H1 (cell line): Measurements from ENCODE around the gene VWA7. TPM values are rescaled to one million over a fixed set of nuclear protein-coding genes. Genes with fewer than 3 reads are reported as not detected.

Experiments used
- CTCF ChIA-PET: fragments of 300-600 bp; sonication (Branson Sonifier 250); formaldehyde crosslinking; loops from one replicate; lab custom pipeline; 2021; ENCODE audit not compliant: partially characterized antibody; lab: Charles Lee
- POLR2A ChIA-PET: fragments of 300-600 bp; sonication (Branson Sonifier 250); formaldehyde crosslinking; loops from one replicate; lab custom pipeline; 2021; ENCODE audit warnings: inconsistent platforms; ENCODE audit not compliant: partially characterized antibody; lab: Charles Lee
- DNase-seq, 2 experiments: peaks; one replicate each; pipeline versions ENCODE4 v3.0.0 to v3.0.0-alpha.2; 2010 to 2022; ENCODE audit warnings: low spot score in 2 of 2, low read depth in 1 of 2, mixed read lengths in 1 of 2
- FAIRE-seq: peaks from 2 replicates; lab custom pipeline; 2011; peaks lifted over from hg19 to GRCh38; lab: Jason Lieb, UNC
- H2AFZ ChIP-seq: 2 replicates; pipeline ENCODE4 v1.8.1; 2012; ENCODE audit warnings: low read length, inconsistent platforms
- H2AK5ac ChIP-seq: 2 replicates; pipeline ENCODE4 v1.6.1; 2013; ENCODE audit warnings: low read depth, low read length
- H2BK120ac ChIP-seq: replicated peaks from 2 replicates; pipeline ENCODE3; 2013; ENCODE audit warnings: low read depth, low read length, inconsistent platforms
- H2BK12ac ChIP-seq: 2 replicates; pipeline ENCODE4 v1.6.1; 2013; ENCODE audit warnings: low read depth, low read length
- H2BK15ac ChIP-seq: 2 replicates; pipeline ENCODE4 v1.6.1; 2013; ENCODE audit warnings: low read length
- H2BK20ac ChIP-seq: 2 replicates; pipeline ENCODE4 v1.6.1; 2013; ENCODE audit warnings: low read length
- H2BK5ac ChIP-seq: 2 replicates; pipeline ENCODE4 v1.6.1; 2013; ENCODE audit warnings: low read depth, low read length
- H3K14ac ChIP-seq: 2 replicates; pipeline ENCODE4 v1.6.1; 2013; ENCODE audit warnings: inconsistent platforms; ENCODE audit not compliant: insufficient read length
- H3K18ac ChIP-seq: 2 replicates; pipeline ENCODE4 v1.6.1; 2013; ENCODE audit warnings: low read length; ENCODE audit errors: extremely low read depth
- H3K23ac ChIP-seq: 2 replicates; pipeline ENCODE4 v1.6.1; 2013; ENCODE audit warnings: inconsistent platforms; ENCODE audit not compliant: insufficient read length
- H3K23me2 ChIP-seq: 2 replicates; pipeline ENCODE4 v1.6.1; 2013; ENCODE audit warnings: low read depth, low read length
- H3K27ac ChIP-seq: 2 replicates; pipeline ENCODE4 v1.6.1; 2011; ENCODE audit warnings: low read depth, low read length, inconsistent platforms
- H3K27me3 ChIP-seq, 4 experiments: replicated peaks in 1 of 4; 1 replicate in 1 of 4; 2 replicates in 3 of 4; pipeline versions ENCODE4 v1.6.1 to v1.8.1; 2011 to 2013; ENCODE audit warnings: low read length in 3 of 4, mild to moderate bottlenecking in 3 of 4, inconsistent platforms in 2 of 4, mixed read lengths in 2 of 4, moderate library complexity in 1 of 4; ENCODE audit not compliant: control insufficient read depth in 3 of 4, insufficient read depth in 3 of 4; ENCODE audit errors: extremely low read depth in 1 of 4
- H3K36me3 ChIP-seq, 4 experiments: 2 replicates each; pipeline versions ENCODE4 v1.6.1 to v1.8.1; 2011 to 2013; ENCODE audit warnings: mild to moderate bottlenecking in 4 of 4, low read length in 3 of 4, moderate library complexity in 2 of 4, control low read depth in 1 of 4, inconsistent platforms in 1 of 4; ENCODE audit not compliant: insufficient read depth in 4 of 4, control insufficient read depth in 2 of 4
- H3K4ac ChIP-seq: replicated peaks from 2 replicates; pipeline ENCODE3; 2013; ENCODE audit warnings: low read length, low read depth, mixed read lengths, inconsistent platforms; ENCODE audit not compliant: insufficient read length
- H3K4me1 ChIP-seq, 4 experiments: replicated peaks in 1 of 4; 1 replicate in 1 of 4; 2 replicates in 3 of 4; pipeline versions ENCODE4 v1.6.1 to v1.8.1; 2011 to 2013; ENCODE audit warnings: low read length in 3 of 4, inconsistent platforms in 2 of 4, mixed read lengths in 1 of 4; ENCODE audit not compliant: insufficient read depth in 4 of 4, control insufficient read depth in 3 of 4
- H3K4me2 ChIP-seq, 2 experiments: 2 replicates each; pipeline versions ENCODE4 v1.6.1 to v1.8.1; 2011 to 2013; ENCODE audit warnings: low read depth in 2 of 2, low read length in 2 of 2, control low read depth in 1 of 2, inconsistent platforms in 1 of 2, mild to moderate bottlenecking in 1 of 2; ENCODE audit not compliant: insufficient read depth in 1 of 2
- H3K4me3 ChIP-seq, 4 experiments: fragments of 200-600, 300-600 bp in 1 of 4; sonication (generic), shearing (Covaris generic), sonication (Bioruptor Twin) in 1 of 4; 2 replicates each; pipeline versions ENCODE4 v1.5.1 to v1.8.1; 2011 to 2016; ENCODE audit warnings: low read length in 4 of 4, low read depth in 3 of 4, control low read depth in 2 of 4, inconsistent platforms in 2 of 4, mild to moderate bottlenecking in 2 of 4, mixed read lengths in 1 of 4, moderate library complexity in 1 of 4; ENCODE audit not compliant: insufficient read depth in 2 of 4; ENCODE audit errors: extremely low read depth in 1 of 4
- H3K56ac ChIP-seq: replicated peaks from 2 replicates; pipeline ENCODE3; 2013; ENCODE audit warnings: low read depth, mild to moderate bottlenecking, mixed read lengths, low read length, inconsistent platforms; ENCODE audit not compliant: insufficient read length
- H3K79me1 ChIP-seq: 2 replicates; pipeline ENCODE4 v1.6.1; 2013; ENCODE audit warnings: low read depth, low read length, control low read depth
- H3K79me2 ChIP-seq, 2 experiments: 2 replicates each; pipeline versions ENCODE4 v1.6.1 to v1.8.1; 2012 to 2013; ENCODE audit warnings: low read length in 2 of 2, mild to moderate bottlenecking in 2 of 2, inconsistent platforms in 1 of 2; ENCODE audit not compliant: insufficient read depth in 2 of 2, control insufficient read depth in 1 of 2
- H3K9ac ChIP-seq, 4 experiments: replicated peaks in 1 of 4; 1 replicate in 1 of 4; 2 replicates in 3 of 4; pipeline versions ENCODE4 v1.6.1 to v1.8.1; 2011 to 2013; ENCODE audit warnings: low read depth in 3 of 4, low read length in 3 of 4, control low read depth in 2 of 4, mild to moderate bottlenecking in 2 of 4, moderate library complexity in 2 of 4, inconsistent platforms in 1 of 4; ENCODE audit errors: extremely low read depth in 1 of 4
- H3K9me3 ChIP-seq, 2 experiments: 2 replicates each; pipeline versions ENCODE4 v1.6.1 to v1.8.1; 2012 to 2013; ENCODE audit warnings: mild to moderate bottlenecking in 2 of 2, moderate library complexity in 2 of 2, control low read depth in 1 of 2, inconsistent platforms in 1 of 2, low read depth in 1 of 2, low read length in 1 of 2, mixed read lengths in 1 of 2; ENCODE audit not compliant: insufficient read depth in 2 of 2
- H4K20me1 ChIP-seq, 2 experiments: replicated peaks in 1 of 2; 2 replicates each; pipeline versions ENCODE3 to v1.8.1; 2011 to 2013; ENCODE audit warnings: inconsistent platforms in 2 of 2, low read length in 2 of 2, mild to moderate bottlenecking in 1 of 2; ENCODE audit not compliant: insufficient read depth in 2 of 2, control insufficient read depth in 1 of 2
- H4K5ac ChIP-seq: 2 replicates; pipeline ENCODE4 v1.6.1; 2013; ENCODE audit warnings: low read length, low read depth, mixed read lengths, inconsistent platforms; ENCODE audit not compliant: insufficient read length
- H4K8ac ChIP-seq: 2 replicates; pipeline ENCODE4 v1.8.0; 2013; ENCODE audit warnings: mild to moderate bottlenecking, moderate library complexity, low read length, inconsistent platforms; ENCODE audit not compliant: insufficient read depth; ENCODE audit errors: extremely low read depth
- H4K91ac ChIP-seq: replicated peaks from 2 replicates; pipeline ENCODE3; 2013; ENCODE audit warnings: low read length, mixed read lengths, inconsistent platforms; ENCODE audit not compliant: insufficient read length
- EP300 ChIP-seq, 2 experiments: IDR thresholded peaks; 1 replicate in 1 of 2; 2 replicates in 1 of 2; pipeline ENCODE4 v1.6.1; 2011 to 2012; ENCODE audit warnings: low read depth in 2 of 2, low read length in 2 of 2, mild to moderate bottlenecking in 2 of 2, borderline replicate concordance in 1 of 2, inconsistent platforms in 1 of 2, moderate library complexity in 1 of 2
- KDM5A ChIP-seq: fragments of 200-600 bp; IDR thresholded peaks from 2 replicates; pipeline ENCODE4 v1.7.1; 2012; ENCODE audit warnings: mild to moderate bottlenecking, low read length, inconsistent platforms, mixed read lengths
- NANOG ChIP-seq: IDR thresholded peaks from 2 replicates; pipeline ENCODE4 v1.6.1; 2011; ENCODE audit warnings: low read length, low read depth, mild to moderate bottlenecking, inconsistent platforms; ENCODE audit not compliant: insufficient read depth, poor library complexity, severe bottlenecking
- SP2 ChIP-seq: IDR thresholded peaks from 2 replicates; pipeline ENCODE4 v1.6.1; 2012; ENCODE audit warnings: mild to moderate bottlenecking, low read length, inconsistent platforms
- WGBS, 2 experiments: shearing (Covaris generic) in 1 of 2; methylation state at CpG; one replicate each; pipeline versions ENCODE4 v1.1.6 to v1.1.7; 2013 to 2015; ENCODE audit warnings: low lambda C conversion rate in 2 of 2, mixed read lengths in 2 of 2, inconsistent platforms in 1 of 2, low coverage in 1 of 2, missing lambda C conversion rate in 1 of 2; ENCODE audit not compliant: insufficient replicate concordance in 2 of 2, insufficient coverage in 1 of 2, insufficient read length in 1 of 2; ENCODE audit errors: extremely low coverage in 1 of 2, missing lambda C conversion rate in 1 of 2; 5-methylcytosine and 5-hydroxymethylcytosine counted together
- polyA plus RNA-seq, 7 experiments: library from polyadenylated mRNA; depleted of rRNA in 3 of 7; stranded (reverse) in 5 of 7; unstranded in 2 of 7; fragments of >200 nt in 5 of 7; fragments of 200-250 nt in 2 of 7; gene quantifications; 1 replicate in 5 of 7; 2 replicates in 1 of 7; 4 replicates in 1 of 7; pipeline versions ENCODE4 v1.2.1 to v1.2.3, GENCODE V29; 2011 to 2013; ENCODE audit warnings: missing spikeins in 2 of 7, mixed read lengths in 2 of 7
- total RNA-seq: library from RNA; stranded (reverse); fragmentation: NEBNext Ultra II Directional; extraction: Animal tissue kit (Norgen Biotek cat#: 25700); gene quantifications from 2 replicates; pipeline ENCODE4 v1.2.1, GENCODE V29; 2021
- TF ChIP-seq, protein P1 (sequence below): IDR thresholded peaks from 2 replicates; pipeline ENCODE4 v1.6.1; 2012; ENCODE audit warnings: inconsistent platforms
- TF ChIP-seq, protein P2 (sequence below), 3 experiments: IDR thresholded peaks; 1 replicate in 2 of 3; 2 replicates in 1 of 3; pipeline versions ENCODE4 v1.5.1 to v1.6.1; 2011; ENCODE audit warnings: low read length in 3 of 3, mild to moderate bottlenecking in 3 of 3, inconsistent platforms in 2 of 3, low read depth in 1 of 3, moderate library complexity in 1 of 3; ENCODE audit not compliant: insufficient read depth in 1 of 3; ENCODE audit errors: control extremely low read depth in 1 of 3

VWA7 gene
- total and polyA plus RNA-seq, 2 of the 8 experiments (the other 6 are each of a cell fraction or from before 2014, with no cell fraction given): 0.82 to 2.1 TPM

DNA sequence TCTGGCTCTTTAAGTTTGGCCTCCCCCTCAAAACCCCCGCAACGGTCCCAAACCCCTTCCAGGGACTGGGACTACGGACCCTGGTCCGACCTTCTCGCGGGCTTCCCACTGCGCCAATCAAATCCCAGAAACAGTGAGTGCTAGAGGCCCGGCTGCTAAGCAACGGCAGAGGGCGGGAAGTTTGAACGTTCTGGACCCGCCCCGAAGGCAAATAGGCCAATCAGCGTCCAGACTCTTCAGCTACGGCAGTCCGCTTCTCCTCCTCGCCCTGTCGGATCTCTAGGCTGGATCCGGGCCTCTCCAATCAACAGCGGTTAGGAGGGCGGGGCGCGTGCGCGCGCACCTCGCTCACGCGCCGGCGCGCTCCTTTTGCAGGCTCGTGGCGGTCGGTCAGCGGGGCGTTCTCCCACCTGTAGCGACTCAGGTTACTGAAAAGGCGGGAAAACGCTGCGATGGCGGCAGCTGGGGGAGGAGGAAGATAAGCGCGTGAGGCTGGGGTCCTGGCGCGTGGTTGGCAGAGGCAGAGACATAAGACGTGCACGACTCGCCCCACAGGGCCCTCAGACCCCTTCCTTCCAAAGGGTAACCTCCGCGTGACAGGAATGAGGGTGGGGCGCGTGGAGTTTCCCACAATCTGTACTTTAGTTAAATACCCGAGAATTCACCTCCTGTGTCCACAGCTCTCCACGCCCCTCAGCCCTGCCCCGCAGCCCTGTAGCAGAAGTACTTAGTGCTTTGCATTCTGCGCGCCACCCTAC is 37.3 kb downstream of the VWA7 start, which contains the start of gene MSH5:
Gene MSH5, plus strand, starts transcription at position 367 of the 758 bp plus-strand sequence. CDS start 462 bp downstream, outside the sequence.
- Histone ChIP-seq H3K9ac (peak within 1 kb of the TSS; percentile 70 to 96 (median 92)), H4K20me1 (no peaks in the 10 kb centered on the region), H2AFZ (no peak within 1 kb of the TSS), H2BK120ac (peak within 1 kb of the TSS; percentile 81), H4K8ac (peak within 1 kb of the TSS; percentile 98; the same call in 1 of the 2 replicates), H3K18ac (peak within 1 kb of the TSS; percentile 98), H3K79me1 (no peaks in the 10 kb centered on the region), H2BK12ac (peak within 1 kb of the TSS; percentile 88), H3K79me2 (peaks cover 0 to 17% of the 10 kb centered on the region in 2 experiments; a peak in 2 of 4 replicates), H3K4me2 (peak within 1 kb of the TSS; percentile 86 to 99), H4K5ac (peak within 1 kb of the TSS; percentile 77), H2BK20ac (peak within 1 kb of the TSS; percentile 75; the same call in 1 of the 2 replicates), H3K36me3 (peaks cover 0 to 12% (median 0%) of the 10 kb centered on the region in 4 experiments; a peak in 3 of 8 replicates), H3K23ac (no peak within 1 kb of the TSS), H4K91ac (peak within 1 kb of the TSS; percentile 75), H3K4me3 (peak within 1 kb of the TSS; percentile 36 to 65 (median 47)), H3K23me2 (peaks cover 19% of the 10 kb centered on the region), H3K27ac (peak within 1 kb of the TSS; percentile 92), H2AK5ac (peak within 1 kb of the TSS; percentile 68), H3K56ac (peak within 1 kb of the TSS; percentile 80), H3K4ac (peak within 1 kb of the TSS; percentile 88), H3K27me3 (no peaks in the 10 kb centered on the region), H2BK15ac (peak within 1 kb of the TSS; percentile 93), H2BK5ac (peak within 1 kb of the TSS; percentile 98), H3K4me1 (peaks cover 16 to 22% (median 21%) of the 10 kb centered on the region in 4 experiments), H3K9me3 (no peaks in the 10 kb centered on the region; a peak in 1 of 4 replicates), H3K14ac (peak within 1 kb of the TSS; percentile 2)
- 4% methylated on average over 56 of the region's 58 CpGs; no CpG with 5 or more reads in 1 of the 2 experiments for WGBS, 2 experiments
- FAIRE-seq (no peak), DNase-seq (peak; percentile 98 to 99)
- ChIA-PET CTCF (interaction anchor here (0.5 to 5.9 kb wide), 16 partner anchors 9 to 90 kb away, joined by 3 to 52 read pairs (median 5); partner anchors contain the start of genes ABHD16A, DDAH2, MPIG6B and VARS1), POLR2A (interaction anchor here (0.7 to 8.7 kb wide), 46 partner anchors 9 to 388 kb away, joined by 3 to 73 read pairs (median 8); partner anchors contain the start of genes ABHD16A, APOM, ATF6B and ATP6V1G2)
- TF ChIP-seq NANOG (peak; percentile 49), KDM5A (no peak), EP300 (IDR thresholded peaks at IDR 0.05; ENCODE audit: borderline replicate concordance in 1 of 2, low read depth in 2 of 2, low read length in 2 of 2) (peak in 1 of 2 experiments; percentile 35; a peak in 1 of 3 replicates), SP2 (peak; percentile 48)
- TF ChIP-seq, protein P1, sequence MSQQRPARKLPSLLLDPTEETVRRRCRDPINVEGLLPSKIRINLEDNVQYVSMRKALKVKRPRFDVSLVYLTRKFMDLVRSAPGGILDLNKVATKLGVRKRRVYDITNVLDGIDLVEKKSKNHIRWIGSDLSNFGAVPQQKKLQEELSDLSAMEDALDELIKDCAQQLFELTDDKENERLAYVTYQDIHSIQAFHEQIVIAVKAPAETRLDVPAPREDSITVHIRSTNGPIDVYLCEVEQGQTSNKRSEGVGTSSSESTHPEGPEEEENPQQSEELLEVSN: peak; percentile 100
- TF ChIP-seq, protein P2, sequence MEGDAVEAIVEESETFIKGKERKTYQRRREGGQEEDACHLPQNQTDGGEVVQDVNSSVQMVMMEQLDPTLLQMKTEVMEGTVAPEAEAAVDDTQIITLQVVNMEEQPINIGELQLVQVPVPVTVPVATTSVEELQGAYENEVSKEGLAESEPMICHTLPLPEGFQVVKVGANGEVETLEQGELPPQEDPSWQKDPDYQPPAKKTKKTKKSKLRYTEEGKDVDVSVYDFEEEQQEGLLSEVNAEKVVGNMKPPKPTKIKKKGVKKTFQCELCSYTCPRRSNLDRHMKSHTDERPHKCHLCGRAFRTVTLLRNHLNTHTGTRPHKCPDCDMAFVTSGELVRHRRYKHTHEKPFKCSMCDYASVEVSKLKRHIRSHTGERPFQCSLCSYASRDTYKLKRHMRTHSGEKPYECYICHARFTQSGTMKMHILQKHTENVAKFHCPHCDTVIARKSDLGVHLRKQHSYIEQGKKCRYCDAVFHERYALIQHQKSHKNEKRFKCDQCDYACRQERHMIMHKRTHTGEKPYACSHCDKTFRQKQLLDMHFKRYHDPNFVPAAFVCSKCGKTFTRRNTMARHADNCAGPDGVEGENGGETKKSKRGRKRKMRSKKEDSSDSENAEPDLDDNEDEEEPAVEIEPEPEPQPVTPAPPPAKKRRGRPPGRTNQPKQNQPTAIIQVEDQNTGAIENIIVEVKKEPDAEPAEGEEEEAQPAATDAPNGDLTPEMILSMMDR (IDR thresholded peaks at IDR 0.05; ENCODE audit: control extremely low read depth in 1 of 3, insufficient read depth in 1 of 3, low read depth in 1 of 3, low read length in 3 of 3): no peak
